Left hindlimb (tissue), 1 donor: Measurements from ENCODE around the gene TLCD4.
"Not testable (repeated sequence)": the region's sequence is repeated elsewhere in the genome, so short reads cannot be mapped to it uniquely, and the experiment has no call there.

Experiments
- DNase-seq: peaks from one replicate; pipeline ENCODE4 v3.0.0-alpha.2; 2018

TLCD4 gene

GRCh38 chr1:95165569-95165968, 48.4 kb downstream of the TLCD4 start:
- DNase-seq: not testable (repeated sequence)
